HG03442 (cell line): ENCODE measurements around the gene HADHA.
"Not testable (repeated sequence)": the region's sequence is repeated elsewhere in the genome, so short reads cannot be mapped to it uniquely, and the experiment has no call there.

ENCODE experiments used
- ATAC-seq: cut with Tn5 transposase; IDR thresholded peaks from one replicate; pipeline ENCODE4 v1.9.1; 2021; ENCODE audit warnings: mild to moderate bottlenecking, moderate library complexity; ENCODE audit not compliant: unreplicated experiment

HADHA gene

DNA sequence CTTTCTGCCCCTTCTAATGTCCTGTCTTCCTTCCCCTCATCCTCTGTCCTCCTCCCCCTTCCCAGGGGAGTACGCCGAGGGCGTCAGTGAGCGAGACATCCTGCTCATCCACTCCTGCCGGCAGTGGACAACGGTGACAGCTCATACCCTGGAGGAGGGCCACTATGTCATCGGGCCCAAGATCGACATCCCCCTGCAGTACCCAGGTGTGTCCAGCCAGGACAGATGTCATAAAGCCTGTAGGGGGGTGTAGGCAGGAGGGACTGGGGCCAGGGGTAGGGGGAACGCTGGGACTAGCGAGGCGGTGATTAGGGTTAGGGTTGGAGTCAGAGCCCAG is 68.2 kb downstream of the HADHA start:
- no peak for ATAC-seq

DNA sequence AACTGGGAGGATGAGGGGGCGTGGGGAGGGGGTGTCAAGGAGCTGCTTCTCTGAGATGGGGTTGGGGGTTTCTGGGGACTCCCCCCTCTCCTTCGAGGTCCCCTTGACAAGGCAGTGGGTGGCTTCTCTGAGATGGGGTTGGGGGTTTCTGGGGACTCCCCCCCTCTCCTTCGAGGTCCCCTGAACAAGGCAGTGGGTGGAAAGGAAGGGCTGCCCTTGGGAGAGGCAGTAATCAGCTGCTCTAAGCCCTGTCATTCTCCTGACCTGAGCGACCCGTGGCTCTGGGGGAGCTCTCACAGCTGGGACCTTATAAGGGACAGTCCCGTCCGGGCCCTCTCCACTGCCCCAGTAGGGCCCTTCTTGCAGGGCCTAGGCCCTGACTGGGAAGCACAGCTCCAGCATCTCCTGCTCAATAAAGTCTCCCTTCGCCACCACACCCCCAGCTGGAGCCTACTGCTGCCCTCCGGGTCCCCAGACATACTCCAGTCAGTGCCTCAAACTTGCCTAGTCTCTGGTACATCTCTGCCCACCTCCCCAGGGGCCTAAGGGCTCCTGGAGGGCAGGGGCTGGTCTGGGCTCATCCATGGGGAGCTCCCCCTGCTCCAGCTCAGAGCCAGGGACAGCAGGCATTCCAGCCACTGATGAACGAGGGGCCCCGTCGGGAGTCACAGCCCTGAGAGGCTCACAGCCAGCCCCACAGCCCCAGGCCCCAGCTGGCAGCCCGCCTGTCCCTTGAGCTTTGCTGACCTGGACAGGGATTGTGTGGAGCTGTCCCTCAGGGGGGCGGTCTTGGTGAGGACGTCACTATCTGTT is 68.8 kb downstream of the HADHA start:
- no peak for ATAC-seq

DNA sequence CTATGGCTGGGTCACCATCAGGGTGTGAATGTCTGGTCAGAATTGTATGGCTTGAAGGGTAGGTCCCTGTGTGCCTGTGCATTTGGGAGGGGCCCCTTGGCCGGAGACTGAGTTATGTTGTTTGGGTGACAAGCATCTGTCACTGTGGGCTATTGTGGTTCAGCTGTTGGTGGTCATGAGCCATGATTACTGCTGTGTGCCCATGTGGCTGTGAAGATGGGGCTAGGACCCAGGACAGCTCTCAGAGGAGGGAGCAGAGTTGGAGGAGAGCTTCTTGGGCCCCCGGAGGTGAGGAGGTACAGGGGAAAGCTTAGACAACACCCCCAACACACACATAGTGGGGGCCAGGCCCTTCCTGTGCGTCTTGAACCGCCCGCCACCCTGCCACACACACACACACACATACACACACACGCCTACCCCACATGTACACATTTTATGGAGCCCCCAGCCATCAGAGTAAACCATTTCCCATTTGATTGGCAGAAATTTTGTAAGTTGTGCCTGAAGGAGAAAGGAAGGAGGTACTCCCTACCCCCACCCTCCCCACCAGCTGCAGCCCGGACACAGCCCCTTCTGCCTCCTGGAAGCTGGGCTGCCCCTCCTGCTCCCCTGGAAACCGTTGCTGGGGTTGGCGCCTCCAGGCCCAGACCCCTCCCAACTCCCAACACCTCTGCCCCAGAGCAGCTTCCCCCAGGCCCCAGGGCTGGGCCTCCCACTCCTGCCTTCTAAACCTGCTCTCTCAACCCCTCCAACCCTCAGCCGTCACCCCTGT is 69.6 kb downstream of the HADHA start:
- ATAC-seq = no peak

GRCh38 chr2:26173776-26174482 is 70.5 kb downstream of the HADHA start:
- ATAC-seq = no peak

GRCh38 chr2:26172871-26173775 is 71.3 kb downstream of the HADHA start, which contains the start of gene GAREM2:
TSS of gene GAREM2 (plus strand) at chr2:26173088. CDS start at chr2:26173221, 133 bp downstream.
- ATAC-seq = no peak

- ATAC-seq = no peak
Measured at GRCh38 chr2:26172189-26172870, 72.1 kb downstream of the HADHA start.

DNA sequence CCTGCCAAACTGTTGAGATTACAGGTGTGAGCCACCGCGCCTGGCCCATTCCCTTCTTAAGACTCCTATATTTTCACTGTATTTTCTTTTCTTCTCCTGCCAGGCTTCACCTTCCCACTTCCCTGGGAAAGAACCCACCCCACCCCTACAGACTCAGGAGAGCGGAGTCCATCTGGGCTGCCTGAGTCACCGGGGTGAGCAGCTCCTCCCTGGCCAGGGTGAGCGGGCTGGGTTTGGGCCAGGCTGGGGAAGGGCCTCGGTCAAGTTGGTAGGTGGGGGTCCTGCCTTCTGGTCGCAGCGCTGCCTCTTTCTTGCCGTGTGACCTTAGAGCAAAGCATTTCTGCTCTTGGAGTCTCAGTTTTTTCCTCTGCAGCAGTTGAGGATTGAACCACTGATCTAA is 73.6 kb downstream of the HADHA start:
- no peak for ATAC-seq

- no peak for ATAC-seq
Measured at GRCh38 chr2:26169681-26170414, 74.6 kb downstream of the HADHA start.

GRCh38 chr2:26169226-26169625 is 75.2 kb downstream of the HADHA start:
- no peak for ATAC-seq

- no peak for ATAC-seq
Measured at GRCh38 chr2:26168785-26169184, 75.6 kb downstream of the HADHA start.

GRCh38 chr2:26166541-26166940 is 77.9 kb downstream of the HADHA start:
- ATAC-seq = not testable (repeated sequence)

DNA sequence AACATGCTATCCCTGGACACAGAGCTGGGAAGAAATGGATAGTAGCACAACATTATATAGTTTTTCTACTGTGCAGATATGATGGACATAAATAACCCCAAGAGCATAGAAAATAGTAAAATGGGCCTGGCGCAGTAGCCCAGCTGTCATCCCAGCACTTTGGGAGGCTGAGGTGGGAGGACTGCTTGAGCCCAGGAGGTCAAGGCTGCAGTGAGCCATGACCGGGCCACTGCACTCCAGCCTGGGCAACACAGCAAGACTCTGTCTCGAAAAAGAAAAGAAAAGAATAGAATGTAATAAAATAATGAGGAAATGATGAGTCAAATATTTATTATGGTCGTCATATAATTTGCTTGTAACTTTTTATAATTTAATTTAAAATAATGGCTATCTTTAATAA is 79.0 kb downstream of the HADHA start:
- ATAC-seq = no peak

DNA sequence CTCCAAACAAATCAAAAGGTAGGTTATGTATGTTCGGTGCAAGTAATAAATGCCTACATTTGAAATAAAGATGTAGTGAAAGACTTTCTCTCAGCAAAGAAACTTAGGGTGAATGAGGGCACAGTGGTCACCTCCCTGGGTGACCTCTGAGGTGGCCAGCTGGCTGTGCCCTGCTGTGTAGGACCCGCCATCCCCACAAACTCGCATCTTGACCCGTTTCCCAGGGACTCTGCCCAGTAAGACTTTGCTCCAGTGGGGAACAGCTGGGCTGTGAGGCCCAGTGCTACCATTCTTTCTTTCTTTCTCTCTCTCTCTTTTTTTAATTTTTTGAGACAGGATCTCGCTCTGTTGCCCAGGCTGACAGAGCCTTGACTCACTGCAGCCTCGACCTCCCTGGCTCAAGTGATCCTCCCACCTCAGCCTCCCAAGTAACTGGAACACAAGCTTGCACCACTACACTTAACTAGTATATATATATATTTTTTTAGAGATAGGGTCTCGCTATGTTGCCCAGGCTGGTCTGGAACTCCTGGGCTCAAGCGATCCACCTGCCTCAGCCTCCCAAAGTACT is 79.7 kb downstream of the HADHA start:
- ATAC-seq = no peak

DNA sequence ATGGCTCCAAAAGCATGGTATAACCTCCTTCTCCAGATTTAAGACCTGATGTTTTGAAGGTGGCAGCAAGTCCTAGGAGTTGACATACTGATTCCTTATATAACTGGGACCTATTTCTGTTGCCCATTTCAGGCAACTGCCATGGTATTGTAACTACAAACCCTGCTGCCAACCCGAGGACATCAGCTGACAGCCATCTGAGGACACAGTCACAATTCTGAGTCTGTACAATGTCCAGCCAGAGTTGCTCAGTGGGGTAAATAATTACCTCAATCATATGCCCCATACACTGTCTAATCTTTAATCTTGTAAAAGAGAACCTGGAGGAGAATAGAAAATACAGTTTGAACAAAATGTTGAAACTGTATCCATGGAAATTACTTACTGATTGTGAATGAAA is 80.2 kb downstream of the HADHA start:
- ATAC-seq = no peak

DNA sequence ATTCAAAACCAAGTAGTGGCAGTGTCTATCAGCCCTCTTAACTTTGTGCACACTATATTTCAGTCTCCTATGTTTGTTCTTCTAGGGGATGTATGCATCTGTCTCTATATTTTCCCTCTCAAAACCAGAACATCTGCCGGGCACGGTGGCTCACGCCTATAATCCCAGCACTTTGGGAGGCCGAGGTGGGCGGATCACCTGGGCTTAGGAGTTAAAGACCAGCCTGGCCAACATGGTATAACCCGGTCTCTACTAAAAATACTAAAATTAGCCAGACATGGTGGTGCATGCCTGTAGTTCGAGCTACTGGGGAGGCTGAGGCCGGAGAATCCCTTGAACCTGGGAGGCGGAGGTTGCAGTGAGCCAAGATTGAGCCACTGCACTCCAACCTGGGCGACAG is 81.5 kb downstream of the HADHA start:
- no peak for ATAC-seq

GRCh38 chr2:26161926-26162325 is 82.5 kb downstream of the HADHA start:
- ATAC-seq = no peak

DNA sequence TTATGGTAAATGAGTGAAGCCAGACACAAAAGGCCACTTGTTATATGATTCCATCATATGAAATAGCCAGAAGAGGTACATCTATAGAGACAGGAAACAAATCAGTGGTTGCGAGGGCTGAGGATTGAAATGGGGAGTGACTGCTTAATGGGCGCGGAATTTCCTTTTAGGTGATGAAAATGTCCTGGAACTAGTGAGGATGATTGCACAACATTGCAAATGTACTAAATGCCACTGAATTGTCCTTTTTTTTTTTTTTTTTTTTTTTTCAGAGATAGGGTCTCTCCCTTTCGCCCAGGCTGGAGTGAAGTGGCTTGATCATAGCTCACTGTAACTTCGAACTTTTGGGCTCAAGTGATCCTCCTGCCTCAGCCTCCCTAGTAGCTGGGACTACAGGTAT is 86.9 kb downstream of the HADHA start:
- ATAC-seq = no peak

DNA sequence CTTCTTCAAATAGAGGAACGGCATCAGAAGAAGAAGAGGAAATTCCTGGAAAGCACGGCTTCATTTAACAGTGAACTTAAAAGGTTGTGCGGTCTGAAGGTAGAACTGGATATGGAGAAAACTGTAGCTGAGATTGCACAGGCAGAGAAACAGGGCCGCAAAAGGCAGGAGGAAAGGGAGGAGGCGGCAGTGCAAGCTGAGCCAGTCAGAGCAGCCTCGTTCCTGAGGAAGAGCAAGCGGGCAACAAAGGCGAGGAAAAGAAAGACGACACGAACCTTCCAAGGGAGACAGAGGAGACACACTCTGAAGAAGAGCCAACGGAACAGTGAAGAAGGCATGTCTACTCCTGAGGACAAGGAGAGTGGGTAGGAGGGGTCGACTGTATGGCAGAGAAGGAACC is 94.2 kb downstream of the HADHA start:
- no peak for ATAC-seq

GRCh38 chr2:26148501-26148900 is 95.9 kb downstream of the HADHA start:
- no peak for ATAC-seq
